ENCODE results near the gene PWWP2B.

GRCh38 chr10:132347931-132348267 lies 49.1 kb upstream of the PWWP2B start:
- TF ChIP-seq, protein P1, sequence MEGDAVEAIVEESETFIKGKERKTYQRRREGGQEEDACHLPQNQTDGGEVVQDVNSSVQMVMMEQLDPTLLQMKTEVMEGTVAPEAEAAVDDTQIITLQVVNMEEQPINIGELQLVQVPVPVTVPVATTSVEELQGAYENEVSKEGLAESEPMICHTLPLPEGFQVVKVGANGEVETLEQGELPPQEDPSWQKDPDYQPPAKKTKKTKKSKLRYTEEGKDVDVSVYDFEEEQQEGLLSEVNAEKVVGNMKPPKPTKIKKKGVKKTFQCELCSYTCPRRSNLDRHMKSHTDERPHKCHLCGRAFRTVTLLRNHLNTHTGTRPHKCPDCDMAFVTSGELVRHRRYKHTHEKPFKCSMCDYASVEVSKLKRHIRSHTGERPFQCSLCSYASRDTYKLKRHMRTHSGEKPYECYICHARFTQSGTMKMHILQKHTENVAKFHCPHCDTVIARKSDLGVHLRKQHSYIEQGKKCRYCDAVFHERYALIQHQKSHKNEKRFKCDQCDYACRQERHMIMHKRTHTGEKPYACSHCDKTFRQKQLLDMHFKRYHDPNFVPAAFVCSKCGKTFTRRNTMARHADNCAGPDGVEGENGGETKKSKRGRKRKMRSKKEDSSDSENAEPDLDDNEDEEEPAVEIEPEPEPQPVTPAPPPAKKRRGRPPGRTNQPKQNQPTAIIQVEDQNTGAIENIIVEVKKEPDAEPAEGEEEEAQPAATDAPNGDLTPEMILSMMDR (IDR thresholded peaks at IDR 0.05; ENCODE audit: low read depth, low read length), result no peak
- TF ChIP-seq POLR2A (IDR thresholded peaks at IDR 0.05; ENCODE audit: extremely low read depth, insufficient read length), result no peak
- TF ChIP-seq MYC (IDR thresholded peaks at IDR 0.05; ENCODE audit: low read depth, low read length), result no peak
- TF ChIP-seq, protein P2, sequence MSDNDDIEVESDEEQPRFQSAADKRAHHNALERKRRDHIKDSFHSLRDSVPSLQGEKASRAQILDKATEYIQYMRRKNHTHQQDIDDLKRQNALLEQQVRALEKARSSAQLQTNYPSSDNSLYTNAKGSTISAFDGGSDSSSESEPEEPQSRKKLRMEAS (IDR thresholded peaks at IDR 0.05; ENCODE audit: low read depth, low read length), result no peak

Measured in NB4 (cell line).